NCI-H2171 (cell line): ENCODE measurements around the gene ALDH7A1.
A peak's percentile ranks its signal among the peaks of the same experiment; 100 is the strongest.

Experiments used
- DNase-seq: peaks from one replicate; lab custom pipeline; 2025; lab: John Stamatoyannopoulos, UW

ALDH7A1 gene

DNA sequence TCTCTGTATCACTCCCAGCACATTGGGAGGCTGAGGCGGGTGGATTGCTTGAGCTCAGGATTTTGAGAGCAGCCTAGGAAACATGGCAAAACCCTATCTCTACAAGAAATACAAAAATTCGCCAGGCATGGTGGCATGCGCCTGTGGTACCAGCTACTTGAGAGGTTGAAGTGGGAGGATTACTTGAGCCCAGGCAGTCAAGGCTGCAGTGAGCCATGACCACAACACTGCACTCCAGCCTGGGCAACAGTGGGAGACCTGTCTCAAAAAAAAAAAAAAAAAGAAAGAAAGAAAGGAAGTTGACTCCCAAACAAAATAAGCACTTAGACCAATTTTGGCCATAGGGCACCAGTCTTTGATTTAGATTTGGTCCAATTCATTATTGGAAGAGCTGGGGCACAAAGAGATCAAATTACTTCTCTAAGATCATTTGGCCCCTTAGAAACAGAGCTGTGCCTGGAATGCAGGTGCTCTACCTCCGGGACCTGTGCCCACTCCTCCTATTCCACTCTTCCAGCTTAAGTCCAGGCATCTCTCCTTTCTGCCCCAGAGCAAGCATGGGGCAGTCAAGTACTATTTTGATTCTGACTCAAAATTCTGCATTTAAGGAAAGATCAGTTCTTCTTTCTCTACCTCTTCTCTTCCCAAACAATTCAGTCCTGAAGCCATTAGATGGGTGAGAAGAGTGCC lies 59.0 kb downstream of the ALDH7A1 start:
- DNase-seq: no peak

GRCh38 chr5:126534553-126534952 lies 60.5 kb downstream of the ALDH7A1 start:
- DNase-seq: no peak

DNA sequence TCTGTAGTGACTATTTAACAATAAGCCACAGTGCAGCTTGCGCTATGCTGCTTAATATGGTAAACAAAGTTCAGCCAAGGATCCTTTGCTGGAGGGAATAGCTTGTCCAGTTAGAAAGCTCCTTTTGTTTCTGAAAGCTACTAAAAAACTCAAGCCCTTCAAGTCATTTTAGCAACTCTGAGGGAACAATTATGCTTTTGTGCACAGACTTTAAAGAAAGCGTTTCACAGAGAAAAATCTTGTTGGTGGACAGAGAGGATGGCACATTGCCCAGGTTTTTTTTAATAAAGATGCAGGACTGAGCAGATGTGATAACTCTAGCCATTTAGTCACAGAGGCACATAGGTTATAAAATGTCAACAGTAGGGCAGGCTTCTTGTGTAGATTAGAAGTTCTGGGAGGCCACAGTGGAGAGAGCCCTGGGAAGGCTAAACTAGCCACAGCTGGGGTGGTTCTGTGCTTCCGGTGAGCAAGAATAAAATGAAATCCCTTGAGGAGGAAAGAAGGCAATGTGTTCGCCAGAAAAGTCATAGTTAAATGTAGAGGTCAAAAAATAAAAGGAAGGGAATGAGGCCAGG lies 63.4 kb downstream of the ALDH7A1 start:
- DNase-seq: no peak

DNA sequence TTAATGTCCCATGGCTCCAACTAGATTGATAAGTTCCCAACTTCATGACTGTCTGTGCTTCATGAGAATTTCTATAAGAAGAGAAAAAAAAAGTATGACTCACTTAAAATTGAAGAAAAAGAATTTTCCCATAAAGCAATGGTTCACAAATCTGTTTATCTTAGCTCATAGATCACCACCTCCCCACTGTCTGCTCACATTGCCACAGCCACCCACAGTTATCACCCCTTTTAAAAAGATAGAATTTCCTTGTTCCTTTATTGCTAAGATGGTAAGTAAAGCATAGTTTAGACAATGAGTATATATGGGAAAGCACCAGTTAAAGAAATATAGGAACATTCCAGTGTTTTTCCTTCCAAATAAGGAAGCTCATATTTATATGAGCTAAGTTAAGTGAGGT lies 67.1 kb downstream of the ALDH7A1 start:
- DNase-seq: no peak

DNA sequence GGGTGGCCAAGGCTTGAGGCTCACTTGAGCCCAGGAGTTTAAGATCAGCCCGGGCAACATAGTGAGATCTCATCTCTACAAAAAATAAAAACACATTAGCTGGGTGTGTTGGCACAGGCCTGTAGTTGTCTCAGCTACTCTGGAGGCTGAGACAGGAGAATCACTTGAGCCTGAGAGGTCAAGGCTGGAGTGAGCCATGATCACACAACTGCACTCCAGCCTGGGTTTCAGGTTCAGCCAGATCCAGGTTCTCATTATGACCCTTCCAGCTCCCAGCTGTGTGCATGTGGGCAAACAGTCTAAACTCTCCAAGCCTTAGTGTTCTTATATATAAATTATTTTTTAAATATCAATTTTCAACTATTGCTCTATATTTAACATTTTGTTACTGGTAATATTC lies 67.9 kb downstream of the ALDH7A1 start:
- no peak for DNase-seq

DNA sequence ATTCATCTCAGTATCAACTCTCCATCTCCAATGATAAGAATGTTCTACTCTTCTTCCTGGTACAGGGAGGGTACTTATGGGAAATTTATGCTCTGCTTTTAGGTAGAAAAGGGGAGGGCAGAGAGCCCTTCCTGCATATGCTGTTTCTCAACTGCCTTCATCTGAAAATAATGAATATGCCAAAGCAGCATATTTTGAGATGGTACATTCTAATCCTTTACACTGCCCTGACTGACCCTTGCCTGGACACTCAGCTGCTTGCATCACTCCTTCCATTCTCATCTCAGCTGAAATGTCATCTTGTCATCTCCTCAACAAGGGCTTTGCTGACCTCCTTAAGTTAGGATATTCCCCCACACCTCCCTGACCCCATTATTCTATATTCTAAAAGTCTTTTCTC lies 68.5 kb downstream of the ALDH7A1 start:
- no peak for DNase-seq

- DNase-seq: no peak
These were observed 69.3 kb downstream of the ALDH7A1 start for GRCh38 chr5:126525630-126526245.

- no peak for DNase-seq
These were observed 71.1 kb downstream of the ALDH7A1 start for GRCh38 chr5:126523818-126524510.

GRCh38 chr5:126521130-126521529 lies 73.9 kb downstream of the ALDH7A1 start:
- DNase-seq: no peak

- DNase-seq: no peak
These were observed 74.4 kb downstream of the ALDH7A1 start for GRCh38 chr5:126520593-126520953.

DNA sequence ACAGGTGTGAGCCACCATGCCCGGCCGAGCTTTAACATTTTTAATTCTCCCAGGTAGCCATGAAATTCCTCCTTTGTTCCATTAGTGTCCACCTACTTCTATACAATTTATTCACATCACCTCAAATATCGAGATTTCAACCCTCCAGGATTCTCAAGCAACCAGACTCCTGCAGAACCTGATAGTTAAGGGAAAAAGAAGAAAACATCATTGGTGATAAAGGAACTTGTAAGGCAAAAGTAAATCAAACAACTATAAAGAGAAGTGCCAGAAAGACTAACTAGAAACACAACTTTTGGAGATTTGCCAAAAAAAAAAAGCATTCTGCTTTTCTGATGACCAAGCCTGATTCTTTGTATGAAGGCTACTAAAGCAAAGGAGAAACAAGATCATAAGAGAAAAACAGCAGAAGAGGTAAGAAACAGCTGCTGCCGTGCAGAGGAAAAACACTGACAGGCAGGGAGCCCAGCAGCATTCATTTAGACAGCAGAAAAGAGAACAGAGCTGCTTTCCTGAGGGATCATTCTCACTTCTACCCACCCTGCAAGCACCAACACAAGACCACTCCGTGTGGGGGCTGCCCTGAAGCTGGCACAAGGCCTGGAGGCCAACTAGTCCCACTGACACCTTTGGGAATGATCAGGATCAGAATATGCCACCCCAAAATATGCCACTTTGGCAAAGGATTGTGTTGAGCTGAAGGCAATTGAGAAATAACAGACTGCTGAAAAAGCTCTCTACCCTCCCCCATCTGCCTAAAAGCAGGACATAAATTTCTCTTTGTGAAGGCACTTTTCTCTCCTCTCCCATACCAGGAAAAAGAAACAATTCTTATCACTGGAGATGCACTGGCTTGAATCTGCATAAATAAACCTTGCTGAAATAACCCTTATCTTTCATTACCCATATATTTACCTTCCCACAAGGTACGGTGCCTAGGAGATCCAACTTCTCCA lies 75.1 kb downstream of the ALDH7A1 start:
- DNase-seq: no peak

DNA sequence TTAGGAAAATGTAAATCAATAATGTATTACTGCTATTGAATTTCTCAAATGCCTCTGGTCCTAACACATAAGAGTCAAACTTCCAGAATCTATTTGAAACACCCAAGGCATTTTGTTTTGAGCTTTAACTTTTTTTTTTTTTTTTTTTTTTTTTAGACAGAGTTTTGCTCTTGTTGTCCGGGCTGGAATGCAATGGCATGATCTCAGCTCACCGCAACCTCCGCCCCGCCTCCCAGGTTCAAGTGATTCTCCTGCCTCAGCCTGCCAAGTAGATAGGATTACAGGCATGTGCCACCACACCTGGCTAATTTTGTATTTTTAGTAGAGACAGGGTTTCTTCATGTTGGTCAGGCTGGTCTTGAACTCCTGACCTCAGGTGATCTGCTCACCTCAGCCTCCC lies 75.8 kb downstream of the ALDH7A1 start:
- DNase-seq: peak; percentile 47

GRCh38 chr5:126516852-126517251 lies 78.2 kb downstream of the ALDH7A1 start:
- no peak for DNase-seq

- peak; percentile 47 for DNase-seq
These were observed 78.9 kb downstream of the ALDH7A1 start for GRCh38 chr5:126516133-126516532.

- DNase-seq: peak; percentile 8
These were observed 79.7 kb downstream of the ALDH7A1 start for GRCh38 chr5:126515337-126515736.

GRCh38 chr5:126514558-126515141 lies 80.4 kb downstream of the ALDH7A1 start:
- DNase-seq: no peak

- no peak for DNase-seq
These were observed 80.9 kb downstream of the ALDH7A1 start for GRCh38 chr5:126514131-126514557.

DNA sequence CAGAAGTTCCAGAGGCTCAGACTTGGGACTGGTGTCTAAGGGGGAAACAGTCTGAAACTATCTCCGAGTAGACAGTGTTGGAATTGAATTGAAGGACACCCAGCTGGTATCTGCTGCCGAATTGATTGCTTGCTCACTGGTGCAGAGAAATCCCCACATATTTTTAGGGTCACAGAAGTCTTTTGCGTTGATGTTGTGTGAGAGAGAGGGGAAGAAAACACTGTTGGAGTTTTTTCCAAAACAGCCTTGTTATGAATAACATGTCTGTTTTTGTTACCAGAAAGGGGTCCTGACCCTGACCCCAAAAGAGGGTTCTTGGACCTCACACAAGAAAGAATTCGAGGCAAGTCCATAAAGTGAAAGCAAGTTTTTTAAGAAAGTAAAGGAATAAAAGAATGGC lies 81.3 kb downstream of the ALDH7A1 start:
- DNase-seq: no peak

DNA sequence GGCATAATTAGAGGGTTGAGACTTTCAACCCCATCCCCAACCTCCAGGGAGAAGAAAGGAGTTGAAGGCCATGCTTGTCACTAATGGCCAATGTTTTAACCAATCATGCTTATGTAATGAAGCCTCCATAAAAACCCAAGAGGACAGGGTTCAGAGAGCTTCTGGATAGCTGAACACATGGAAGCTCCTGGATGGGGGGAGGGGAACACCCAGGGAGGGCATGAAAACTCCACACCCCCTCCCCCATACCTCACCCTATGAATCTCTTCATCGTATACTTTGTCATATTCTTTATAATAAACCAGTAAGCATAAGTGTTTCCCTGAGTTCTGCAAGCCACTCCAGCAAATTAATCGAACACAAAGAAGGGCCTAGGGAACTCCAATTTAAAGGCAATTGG lies 81.7 kb downstream of the ALDH7A1 start:
- no peak for DNase-seq

DNA sequence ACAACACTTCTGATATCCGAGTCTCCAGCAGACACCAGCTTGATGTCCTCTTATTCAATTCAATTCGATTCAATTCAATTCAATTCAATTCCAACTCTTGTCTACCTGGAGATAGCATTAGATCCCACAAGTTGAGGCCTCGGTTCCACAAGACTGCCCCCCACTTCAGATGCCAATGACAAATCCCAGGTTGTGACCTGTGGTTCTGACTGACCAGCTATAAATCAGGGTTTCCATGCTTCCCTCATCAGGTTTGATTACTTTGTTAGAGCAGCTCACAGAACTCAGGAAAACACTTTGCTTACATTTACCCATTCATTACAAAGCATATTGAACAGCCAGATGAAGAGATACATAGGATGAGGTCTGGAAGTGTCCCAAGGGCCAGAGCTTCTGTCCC lies 82.6 kb downstream of the ALDH7A1 start:
- no peak for DNase-seq

- DNase-seq: no peak
These were observed 83.1 kb downstream of the ALDH7A1 start for GRCh38 chr5:126511961-126512360.

DNA sequence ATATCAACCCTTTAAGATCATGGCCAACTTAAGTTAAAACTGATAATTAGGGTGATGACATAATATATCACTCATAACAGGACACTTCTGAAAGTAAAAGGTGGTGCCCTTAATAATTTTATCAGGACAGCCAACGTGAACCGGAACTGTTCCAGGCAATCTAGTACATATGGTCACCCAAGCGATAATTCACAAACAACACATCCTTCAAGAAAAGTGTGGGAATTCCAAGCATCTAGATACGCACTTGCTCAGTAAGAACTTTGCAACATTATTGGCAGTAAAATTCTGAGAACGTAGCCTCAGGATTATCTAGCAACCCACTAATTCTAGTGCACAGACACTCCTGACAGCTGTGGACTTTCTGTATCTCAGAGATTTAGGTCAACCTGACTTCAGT lies 85.7 kb downstream of the ALDH7A1 start:
- DNase-seq: no peak
